Trophoblast cell (in vitro differentiated cells and primary cell): ENCODE results near the gene AP5Z1.

ENCODE experiments used
- DNase-seq, 2 donors: peaks; one replicate each; pipeline ENCODE4 v3.0.0-alpha.2; 2016
- H2AFZ ChIP-seq: 2 replicates; pipeline ENCODE4 v1.6.1; 2013; ENCODE audit warnings: low read length, moderate library complexity, mild to moderate bottlenecking; ENCODE audit not compliant: insufficient read depth, poor library complexity
- H2AK5ac ChIP-seq: 2 replicates; pipeline ENCODE4 v1.6.1; 2013; ENCODE audit warnings: mild to moderate bottlenecking, low read length
- H2BK120ac ChIP-seq: 2 replicates; pipeline ENCODE4 v1.6.1; 2013; ENCODE audit warnings: low read length, mild to moderate bottlenecking, moderate library complexity; ENCODE audit not compliant: insufficient read depth, poor library complexity
- H2BK12ac ChIP-seq: 2 replicates; pipeline ENCODE4 v1.6.1; 2013; ENCODE audit warnings: mild to moderate bottlenecking, low read length, moderate library complexity
- H2BK5ac ChIP-seq: 2 replicates; pipeline ENCODE4 v1.6.1; 2013; ENCODE audit warnings: low read length, low read depth, moderate library complexity, mild to moderate bottlenecking; ENCODE audit not compliant: poor library complexity
- H3K14ac ChIP-seq: 2 replicates; pipeline ENCODE4 v1.6.1; 2013; ENCODE audit warnings: mild to moderate bottlenecking, low read length
- H3K18ac ChIP-seq: 2 replicates; pipeline ENCODE4 v1.6.1; 2013; ENCODE audit warnings: mild to moderate bottlenecking, low read length
- H3K23ac ChIP-seq: 2 replicates; pipeline ENCODE4 v1.6.1; 2013; ENCODE audit warnings: low read length
- H3K27ac ChIP-seq: 2 replicates; pipeline ENCODE4 v1.5.1; 2013; ENCODE audit warnings: low read depth, mild to moderate bottlenecking, inconsistent platforms, low read length, moderate library complexity
- H3K27me3 ChIP-seq: 2 replicates; pipeline ENCODE4 v1.6.1; 2013; ENCODE audit warnings: inconsistent platforms, mild to moderate bottlenecking, low read length, moderate library complexity; ENCODE audit not compliant: insufficient read depth
- H3K36me3 ChIP-seq, 2 experiments: 1 replicate in 1 of 2; 2 replicates in 1 of 2; pipeline ENCODE4 v1.6.1; 2013; ENCODE audit warnings: low read length in 2 of 2, mild to moderate bottlenecking in 2 of 2, moderate library complexity in 1 of 2; ENCODE audit not compliant: insufficient read depth in 2 of 2, control insufficient read depth in 1 of 2
- H3K4ac ChIP-seq: 2 replicates; pipeline ENCODE4 v1.6.1; 2013; ENCODE audit warnings: low read depth, mild to moderate bottlenecking, low read length, moderate library complexity
- H3K4me1 ChIP-seq, 2 experiments: 1 replicate in 1 of 2; 2 replicates in 1 of 2; pipeline ENCODE4 v1.6.1; 2013; ENCODE audit warnings: low read length in 2 of 2, mild to moderate bottlenecking in 2 of 2, moderate library complexity in 1 of 2; ENCODE audit not compliant: insufficient read depth in 2 of 2, control insufficient read depth in 1 of 2
- H3K4me2 ChIP-seq: 2 replicates; pipeline ENCODE4 v1.6.1; 2013; ENCODE audit warnings: inconsistent platforms, mild to moderate bottlenecking, low read length, moderate library complexity
- H3K4me3 ChIP-seq: 2 replicates; pipeline ENCODE4 v1.5.1; 2013; ENCODE audit warnings: mild to moderate bottlenecking, low read depth, low read length, inconsistent platforms
- H3K79me1 ChIP-seq: one replicate; pipeline ENCODE4 v1.6.1; 2013; ENCODE audit warnings: low read length
- H3K79me2 ChIP-seq: 2 replicates; pipeline ENCODE4 v1.6.1; 2013; ENCODE audit warnings: low read length, mild to moderate bottlenecking; ENCODE audit not compliant: control insufficient read depth, insufficient read depth, poor library complexity
- H3K9ac ChIP-seq: 2 replicates; pipeline ENCODE4 v1.6.1; 2013; ENCODE audit warnings: mild to moderate bottlenecking, low read length
- H3K9me3 ChIP-seq: 2 replicates; pipeline ENCODE4 v1.6.1; 2013; ENCODE audit warnings: low read depth, mild to moderate bottlenecking, control low read depth, inconsistent platforms, low read length; ENCODE audit not compliant: insufficient read depth
- H4K12ac ChIP-seq: 2 replicates; pipeline ENCODE4 v1.6.1; 2013; ENCODE audit warnings: low read depth, mild to moderate bottlenecking, low read length, moderate library complexity
- H4K8ac ChIP-seq: 2 replicates; pipeline ENCODE4 v1.6.1; 2013; ENCODE audit warnings: low read depth, mild to moderate bottlenecking, low read length, moderate library complexity
- H4K91ac ChIP-seq: one replicate; pipeline ENCODE4 v1.6.1; 2013; ENCODE audit warnings: low read depth, mild to moderate bottlenecking, low read length, moderate library complexity
- WGBS: extraction: QIAGEN DNeasy Blood & Tissue Kit; methylation state at CpG from one replicate; pipeline ENCODE4 v1.1.7; 2013; ENCODE audit warnings: missing lambda C conversion rate; ENCODE audit not compliant: insufficient read length, insufficient coverage; ENCODE audit errors: extremely low coverage; 5-methylcytosine and 5-hydroxymethylcytosine counted together

Gene AP5Z1

DNA sequence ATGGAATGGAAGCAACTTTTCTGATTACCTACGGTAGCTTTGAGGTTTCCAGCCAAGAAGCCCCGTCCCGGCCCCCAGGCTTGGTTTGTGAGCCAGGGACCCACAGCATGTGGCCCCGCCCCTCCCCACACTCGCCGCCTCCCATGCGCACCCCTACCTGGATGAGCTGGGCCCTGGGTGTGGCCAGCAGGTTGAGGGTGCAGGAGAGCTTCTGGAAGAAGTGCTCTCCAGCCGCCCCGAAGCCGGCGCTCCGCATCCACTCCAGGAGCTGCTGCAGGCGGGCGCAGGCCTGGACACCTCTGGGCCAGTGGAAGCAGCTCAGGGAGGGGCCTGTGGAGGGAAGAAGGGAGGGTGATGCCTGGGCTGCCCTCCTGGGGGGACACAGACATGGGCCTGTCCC lies 39.7 kb downstream of the AP5Z1 start:
- no peak overlapping the region for H3K18ac ChIP-seq
- H2BK120ac ChIP-seq = no peak overlapping the region
- no peaks in the 10 kb centered on the region for H3K27me3 ChIP-seq
- H4K91ac ChIP-seq = no peak overlapping the region
- no peaks in the 10 kb centered on the region for H3K79me2 ChIP-seq
- no peak overlapping the region for H2BK5ac ChIP-seq
- no peaks in the 10 kb centered on the region for H3K79me1 ChIP-seq
- no peak overlapping the region for H4K12ac ChIP-seq
- H3K4ac ChIP-seq = no peak overlapping the region
- no peak overlapping the region for H2AFZ ChIP-seq
- H3K4me2 ChIP-seq = no peak overlapping the region
- DNase-seq = no peak
- H2BK12ac ChIP-seq = no peak overlapping the region
- no peak overlapping the region for H3K4me3 ChIP-seq
- H3K9ac ChIP-seq = no peak overlapping the region
- WGBS = no CpG with 5 or more reads among the region's 14 CpGs
- no peak overlapping the region for H3K27ac ChIP-seq
- no peak overlapping the region for H3K14ac ChIP-seq
- H4K8ac ChIP-seq = no peak overlapping the region
- H3K36me3 ChIP-seq = no peaks in the 10 kb centered on the region
- H2AK5ac ChIP-seq = no peak overlapping the region
- no peaks in the 10 kb centered on the region for H3K4me1 ChIP-seq
- H3K23ac ChIP-seq = no peak overlapping the region
- peaks cover 2% of the 10 kb centered on the region for H3K9me3 ChIP-seq

DNA sequence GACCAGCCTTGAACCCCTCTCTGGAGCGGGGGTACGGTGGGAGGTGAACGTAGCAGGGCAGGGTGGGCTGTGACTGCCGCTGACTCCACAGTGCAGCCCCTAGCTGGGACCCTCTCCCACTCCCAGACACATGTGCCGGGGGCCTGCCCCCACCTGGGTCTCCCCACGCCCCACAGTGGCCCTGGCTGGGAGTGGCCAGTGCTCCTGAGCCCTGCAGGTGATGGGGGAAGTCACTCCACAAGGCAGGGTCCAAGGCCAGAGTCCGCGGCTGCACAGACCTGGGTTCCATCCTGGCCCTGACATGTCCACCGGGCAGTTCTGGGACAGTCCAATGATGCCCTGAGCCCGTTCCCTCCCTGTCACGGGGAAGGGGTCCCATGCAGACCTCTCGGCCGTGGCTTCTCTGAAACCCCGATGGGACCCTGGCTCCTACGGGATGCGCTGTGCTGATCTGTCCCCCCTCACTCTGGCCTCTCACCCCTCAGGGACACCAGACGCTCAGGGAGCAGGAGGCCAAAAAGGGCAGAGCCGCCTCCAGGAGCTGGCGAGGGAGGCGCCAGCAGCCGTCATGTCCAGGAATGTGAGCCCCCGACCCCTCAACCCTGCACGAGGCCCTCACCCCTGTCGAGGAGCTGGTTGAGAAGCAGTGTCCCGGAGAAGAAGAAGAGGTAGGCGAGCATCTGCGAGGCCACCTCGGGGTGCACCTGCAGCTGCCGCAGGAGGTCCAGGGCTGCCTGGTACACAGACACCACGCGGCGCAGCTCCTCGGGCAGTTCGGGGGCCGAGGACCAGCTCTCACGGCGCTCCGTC lies 40.4 kb downstream of the AP5Z1 start:
- no peak overlapping the region for H3K9ac ChIP-seq
- H3K4ac ChIP-seq = no peak overlapping the region
- H4K91ac ChIP-seq = no peak overlapping the region
- H2BK12ac ChIP-seq = no peak overlapping the region
- no peak overlapping the region for H2BK120ac ChIP-seq
- no CpG with 5 or more reads among the region's 38 CpGs for WGBS
- no peak overlapping the region for H4K12ac ChIP-seq
- H3K4me3 ChIP-seq = no peak overlapping the region
- H3K14ac ChIP-seq = no peak overlapping the region
- H3K18ac ChIP-seq = no peak overlapping the region
- no peak overlapping the region for H2BK5ac ChIP-seq
- H3K9me3 ChIP-seq = peaks cover 2% of the 10 kb centered on the region
- no peaks in the 10 kb centered on the region for H3K27me3 ChIP-seq
- H3K27ac ChIP-seq = no peak overlapping the region
- no peak overlapping the region for H2AFZ ChIP-seq
- no peaks in the 10 kb centered on the region for H3K4me1 ChIP-seq
- no peaks in the 10 kb centered on the region for H3K36me3 ChIP-seq
- DNase-seq = no peak
- no peak overlapping the region for H2AK5ac ChIP-seq
- no peaks in the 10 kb centered on the region for H3K79me1 ChIP-seq
- H3K79me2 ChIP-seq = no peaks in the 10 kb centered on the region
- H3K4me2 ChIP-seq = no peak overlapping the region
- H3K23ac ChIP-seq = no peak overlapping the region
- no peak overlapping the region for H4K8ac ChIP-seq

DNA sequence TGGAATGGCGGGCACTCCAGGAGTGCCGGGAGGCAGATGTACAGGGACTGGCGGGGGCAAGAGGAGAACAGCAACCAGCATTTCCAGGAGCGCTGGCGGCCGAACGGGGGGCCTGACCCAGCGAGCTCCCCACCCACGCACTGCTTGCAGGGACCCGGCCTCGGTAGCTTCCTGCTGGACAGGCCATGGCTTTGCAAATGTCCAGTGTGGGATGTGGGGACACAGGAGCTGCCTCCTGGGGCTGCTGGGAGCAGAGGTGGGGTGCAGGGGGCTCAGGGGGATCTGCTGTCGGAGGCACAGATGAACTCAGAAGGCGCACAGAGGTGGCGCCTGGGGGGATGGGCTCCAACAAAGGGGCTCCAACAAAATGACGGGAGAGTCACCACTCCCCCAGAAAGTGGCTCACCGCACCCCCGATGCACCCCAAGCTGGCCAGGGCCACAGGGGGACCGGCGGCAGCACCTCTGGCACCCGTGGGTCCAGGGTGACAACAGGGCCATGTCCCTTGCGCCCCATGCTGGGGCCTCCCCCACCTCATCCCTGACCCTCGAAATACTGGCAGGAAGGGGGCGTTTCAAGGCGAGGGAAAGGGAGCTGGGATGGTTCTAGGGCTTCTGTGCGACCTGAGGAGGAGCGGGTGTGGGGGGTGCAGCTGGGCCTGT lies 41.1 kb downstream of the AP5Z1 start:
- Histone ChIP-seq H3K18ac (no peak overlapping the region), H2BK5ac (no peak overlapping the region), H3K9me3 (peaks cover 2% of the 10 kb centered on the region), H3K9ac (no peak overlapping the region), H3K4me2 (no peak overlapping the region), H3K14ac (no peak overlapping the region), H3K4me1 (no peaks in the 10 kb centered on the region), H4K12ac (no peak overlapping the region), H3K4ac (no peak overlapping the region), H4K8ac (no peak overlapping the region), H2BK12ac (no peak overlapping the region), H3K27ac (no peak overlapping the region), H2AFZ (no peak overlapping the region), H4K91ac (no peak overlapping the region), H3K27me3 (no peaks in the 10 kb centered on the region), H3K79me1 (no peaks in the 10 kb centered on the region), H3K36me3 (no peaks in the 10 kb centered on the region), H3K23ac (no peak overlapping the region), H2AK5ac (no peak overlapping the region), H3K4me3 (no peak overlapping the region), H2BK120ac (no peak overlapping the region), H3K79me2 (no peaks in the 10 kb centered on the region)
- WGBS = no CpG with 5 or more reads among the region's 26 CpGs
- no peak for DNase-seq

DNA sequence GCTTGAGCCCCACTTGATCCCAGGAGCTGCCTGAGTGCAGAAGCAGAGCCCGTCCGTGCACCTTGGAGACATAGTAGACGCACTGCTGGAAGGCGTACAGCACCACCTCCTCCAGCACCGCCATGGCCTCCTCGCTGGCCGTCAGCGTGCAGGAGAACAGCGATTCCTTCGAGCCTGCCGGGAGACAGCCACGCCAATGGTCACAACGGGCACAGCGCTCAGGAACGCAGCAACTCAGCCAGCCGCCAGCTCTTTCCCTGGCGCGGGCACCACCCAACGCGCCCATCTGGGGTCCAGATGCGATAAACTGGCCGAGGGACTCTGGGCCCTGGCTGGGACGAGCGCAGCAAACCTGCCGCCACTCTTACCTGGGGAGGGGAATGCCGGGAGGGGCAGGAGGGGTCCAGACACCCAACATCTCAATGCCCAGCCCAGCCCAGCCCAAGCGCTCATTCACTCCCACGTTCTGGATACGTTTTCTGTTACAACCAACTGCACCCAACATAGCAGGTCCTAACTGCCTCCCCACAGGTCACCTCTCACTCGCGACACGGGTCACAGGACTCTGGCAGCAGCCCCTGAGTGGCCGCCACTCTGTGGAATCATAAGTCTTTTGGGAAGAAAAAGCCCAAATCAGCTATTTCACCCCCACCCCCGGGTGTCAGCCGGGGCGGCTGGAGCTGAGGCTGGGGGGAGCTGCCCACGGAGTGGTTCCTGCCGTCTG lies 41.9 kb downstream of the AP5Z1 start:
- no CpG with 5 or more reads among the region's 38 CpGs for WGBS
- Histone ChIP-seq H2BK12ac (no peak overlapping the region), H3K18ac (no peak overlapping the region), H2AK5ac (no peak overlapping the region), H3K9me3 (peaks cover 2% of the 10 kb centered on the region), H3K4me2 (no peak overlapping the region), H3K4me3 (no peak overlapping the region), H2BK5ac (no peak overlapping the region), H2BK120ac (no peak overlapping the region), H4K12ac (no peak overlapping the region), H3K4me1 (no peaks in the 10 kb centered on the region), H2AFZ (no peak overlapping the region), H3K4ac (no peak overlapping the region), H3K79me2 (no peaks in the 10 kb centered on the region), H3K23ac (no peak overlapping the region), H4K8ac (no peak overlapping the region), H3K27me3 (no peaks in the 10 kb centered on the region), H3K9ac (no peak overlapping the region), H4K91ac (no peak overlapping the region), H3K79me1 (no peaks in the 10 kb centered on the region), H3K14ac (no peak overlapping the region), H3K36me3 (no peaks in the 10 kb centered on the region), H3K27ac (no peak overlapping the region)
- DNase-seq = no peak
